Stimulated activated CD8-positive, alpha-beta memory T cell treated with anti-CD3 and anti-CD28 coated beads, Interleukin-15, amount 100 ng/mL, for 48 hours (primary cell): Measurements from ENCODE around the gene XKR7.

Source experiments
- DNase-seq, 2 donors: peaks; one replicate each; pipeline ENCODE4 v3.0.0-alpha.2; 2020; ENCODE audit warnings: low read depth in 2 of 2

XKR7 gene

GRCh38 chr20:31977080-31977479 is 9.1 kb downstream of the XKR7 start:
- no peak for DNase-seq

- no peak for DNase-seq
Observed at GRCh38 chr20:31979713-31980426, 11.9 kb downstream of the XKR7 start.

- no peak for DNase-seq
Observed at GRCh38 chr20:31981784-31982183, 13.8 kb downstream of the XKR7 start.

- DNase-seq: no peak
Observed at GRCh38 chr20:31984981-31985471, 17.1 kb downstream of the XKR7 start.

- no peak for DNase-seq
Observed at GRCh38 chr20:31987744-31988143, 19.8 kb downstream of the XKR7 start.

GRCh38 chr20:31988430-31989015 is 20.6 kb downstream of the XKR7 start:
- DNase-seq: no peak

GRCh38 chr20:31989030-31989645 is 21.2 kb downstream of the XKR7 start:
- DNase-seq: no peak

GRCh38 chr20:31990641-31991338 is 22.8 kb downstream of the XKR7 start:
- DNase-seq: no peak

- no peak for DNase-seq
Observed at GRCh38 chr20:31991339-31991705, 23.4 kb downstream of the XKR7 start.

- DNase-seq: no peak
Observed at GRCh38 chr20:31992086-31992485, 24.1 kb downstream of the XKR7 start.

- DNase-seq: no peak
Observed at GRCh38 chr20:31996996-31997395, 29.0 kb downstream of the XKR7 start.

GRCh38 chr20:31998246-31998645 is 30.3 kb downstream of the XKR7 start:
- DNase-seq: no peak

- DNase-seq: no peak
Observed at GRCh38 chr20:32003325-32003724, 35.4 kb downstream of the XKR7 start.

- no peak for DNase-seq
Observed at GRCh38 chr20:32004963-32005362, 37.0 kb downstream of the XKR7 start.

GRCh38 chr20:32006053-32006452 is 38.1 kb downstream of the XKR7 start:
- no peak for DNase-seq

- DNase-seq: no peak
Observed at GRCh38 chr20:32006841-32007786, 39.2 kb downstream of the XKR7 start.

- no peak for DNase-seq
Observed at GRCh38 chr20:32007787-32008616, 40.1 kb downstream of the XKR7 start.

GRCh38 chr20:32009564-32009963 is 41.6 kb downstream of the XKR7 start:
- no peak for DNase-seq

- DNase-seq: no peak
Observed at GRCh38 chr20:32010101-32010500, 42.1 kb downstream of the XKR7 start, which contains the start of gene CCM2L. Gene CCM2L, plus strand, starts transcription at chr20:32010438. Its CDS starts 17 bp downstream, at chr20:32010455.

GRCh38 chr20:32010666-32011065 is 42.7 kb downstream of the XKR7 start:
- DNase-seq: no peak
